GM12801 (cell line): ENCODE results near the gene NCOA3.

Source experiments
- TF ChIP-seq, protein P1 (sequence below): IDR thresholded peaks from one replicate; pipeline ENCODE4 v1.5.1; 2011; ENCODE audit warnings: control low read depth; ENCODE audit not compliant: insufficient read length; ENCODE audit errors: extremely low read depth

Gene NCOA3

DNA sequence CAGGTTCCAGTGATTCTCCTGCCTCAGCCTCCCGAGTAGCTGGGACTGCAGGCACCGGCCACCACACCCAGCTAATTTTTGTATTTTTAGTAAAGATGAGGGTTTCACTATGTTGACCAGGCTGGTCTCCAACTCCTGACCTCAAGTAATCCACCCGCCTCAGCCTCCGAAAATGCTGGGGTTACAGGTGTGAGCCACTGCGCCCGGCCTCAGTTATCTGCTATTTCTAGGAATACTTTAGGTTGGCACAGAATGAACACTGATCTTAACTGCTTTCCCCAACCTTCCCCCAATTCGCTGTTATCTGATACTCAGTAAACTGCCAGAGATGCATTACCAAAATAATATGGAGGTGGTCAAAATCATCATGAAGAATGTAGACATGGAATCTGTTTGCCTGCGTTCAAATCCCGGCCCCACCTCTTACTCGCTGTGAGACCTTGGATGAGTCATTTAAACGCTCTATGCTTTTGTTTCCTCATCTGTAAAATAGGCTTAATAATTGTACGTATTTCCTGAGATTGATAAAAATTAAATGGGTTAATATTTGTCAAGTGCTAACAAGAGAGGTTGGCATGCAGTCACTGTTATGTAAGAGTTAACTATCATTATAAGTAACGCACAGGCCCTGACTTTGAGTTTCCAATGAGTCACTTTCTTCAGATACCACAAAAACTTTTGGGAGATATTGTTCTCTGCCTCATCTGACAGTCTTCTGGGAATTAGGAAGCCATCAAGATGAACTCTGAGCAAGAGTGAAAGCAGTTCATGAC, 44.5 kb upstream of the NCOA3 start:
- TF ChIP-seq, protein P1, sequence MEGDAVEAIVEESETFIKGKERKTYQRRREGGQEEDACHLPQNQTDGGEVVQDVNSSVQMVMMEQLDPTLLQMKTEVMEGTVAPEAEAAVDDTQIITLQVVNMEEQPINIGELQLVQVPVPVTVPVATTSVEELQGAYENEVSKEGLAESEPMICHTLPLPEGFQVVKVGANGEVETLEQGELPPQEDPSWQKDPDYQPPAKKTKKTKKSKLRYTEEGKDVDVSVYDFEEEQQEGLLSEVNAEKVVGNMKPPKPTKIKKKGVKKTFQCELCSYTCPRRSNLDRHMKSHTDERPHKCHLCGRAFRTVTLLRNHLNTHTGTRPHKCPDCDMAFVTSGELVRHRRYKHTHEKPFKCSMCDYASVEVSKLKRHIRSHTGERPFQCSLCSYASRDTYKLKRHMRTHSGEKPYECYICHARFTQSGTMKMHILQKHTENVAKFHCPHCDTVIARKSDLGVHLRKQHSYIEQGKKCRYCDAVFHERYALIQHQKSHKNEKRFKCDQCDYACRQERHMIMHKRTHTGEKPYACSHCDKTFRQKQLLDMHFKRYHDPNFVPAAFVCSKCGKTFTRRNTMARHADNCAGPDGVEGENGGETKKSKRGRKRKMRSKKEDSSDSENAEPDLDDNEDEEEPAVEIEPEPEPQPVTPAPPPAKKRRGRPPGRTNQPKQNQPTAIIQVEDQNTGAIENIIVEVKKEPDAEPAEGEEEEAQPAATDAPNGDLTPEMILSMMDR: no peak

- TF ChIP-seq, protein P1: no peak
Measured at GRCh38 chr20:47459344-47460073, 42.2 kb upstream of the NCOA3 start.

- TF ChIP-seq, protein P1: no peak
Measured at GRCh38 chr20:47461120-47461685, 40.5 kb upstream of the NCOA3 start.

DNA sequence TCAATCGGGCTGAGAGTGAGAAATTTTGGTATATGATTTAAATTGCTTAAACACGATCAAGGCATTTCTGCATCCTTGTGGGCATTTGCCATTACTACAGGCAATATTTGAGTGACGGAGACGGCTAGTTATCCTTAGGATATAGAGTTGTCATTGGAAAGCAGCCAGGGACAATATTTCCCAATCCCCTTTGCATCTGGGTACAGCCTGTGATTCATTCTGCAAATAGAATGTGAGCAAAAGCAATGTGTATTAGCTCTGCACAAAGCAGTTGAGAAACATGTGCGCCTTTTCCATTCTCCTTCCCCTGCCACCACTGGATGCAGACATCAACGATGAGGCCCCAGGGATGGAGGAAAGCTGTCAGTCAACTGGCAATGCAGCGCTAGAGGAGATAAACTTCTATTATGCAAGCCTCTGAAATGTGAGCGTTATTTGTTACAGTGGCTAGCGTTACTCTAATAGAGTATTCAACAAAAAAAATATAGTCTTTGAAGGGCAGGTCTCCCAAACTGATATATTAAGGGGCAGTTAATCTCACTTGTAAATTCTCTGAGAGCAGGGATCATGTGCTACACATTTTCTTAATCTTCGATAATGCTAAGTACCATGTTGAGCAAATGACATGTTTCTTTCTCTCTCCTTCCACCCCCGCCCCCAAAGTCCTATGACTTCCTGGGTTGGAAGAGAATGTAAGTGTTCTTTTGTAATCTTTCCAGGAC, 37.1 kb upstream of the NCOA3 start:
- TF ChIP-seq, protein P1: no peak

DNA sequence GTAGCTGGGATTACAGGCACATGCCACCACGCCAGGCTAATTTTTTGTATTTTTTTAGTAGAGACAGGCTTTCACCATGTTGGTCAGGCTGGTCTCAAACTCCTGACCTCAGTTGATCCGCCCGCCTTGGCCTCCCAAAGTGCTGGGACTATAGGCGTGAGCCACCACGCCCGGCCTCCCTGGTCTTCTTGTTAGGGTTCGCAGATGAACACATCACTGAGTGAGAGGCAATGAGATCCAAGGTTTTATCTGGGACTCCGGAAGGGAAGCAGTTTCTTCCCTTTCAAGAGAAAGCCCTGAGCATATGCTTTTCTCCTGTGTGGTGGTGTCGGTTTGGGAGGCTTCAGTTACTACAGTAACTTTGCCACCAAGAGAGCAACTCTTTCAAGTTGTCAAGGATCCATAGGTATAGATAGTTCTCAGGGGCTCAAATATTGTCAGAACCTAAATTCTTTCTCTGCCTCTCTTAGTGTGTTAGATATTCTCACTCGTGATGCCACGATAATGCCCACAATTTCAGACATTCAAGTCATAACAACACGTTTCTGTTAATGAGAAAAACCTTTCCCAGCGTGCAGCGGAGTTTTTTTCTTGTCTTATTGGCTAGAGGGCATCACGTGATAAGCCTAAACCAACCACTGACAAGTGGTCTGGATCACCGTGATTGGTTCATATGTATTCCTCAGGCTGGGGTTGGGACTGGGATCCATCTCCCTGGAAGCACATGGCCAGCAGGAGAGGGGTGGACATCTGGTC, 36.2 kb upstream of the NCOA3 start:
- TF ChIP-seq, protein P1: no peak

GRCh38 chr20:47466213-47466612, 35.5 kb upstream of the NCOA3 start:
- TF ChIP-seq, protein P1: no peak
